Activated CD4-positive, CD25-positive, alpha-beta regulatory T cell treated with anti-CD3 and anti-CD28 coated beads, Interleukin-2, amount 50 U/mL, for 16 hours (primary cell): ENCODE data around the gene AQP1.

ENCODE experiments used
- DNase-seq: peaks from one replicate; pipeline ENCODE4 v3.0.0-alpha.2; 2020; ENCODE audit warnings: low read depth, low spot score

Gene AQP1

GRCh38 chr7:30911561-30911969 lies at the start of gene AQP1:
TSS of gene AQP1 (plus strand) at chr7:30911853. CDS start at chr7:30911910, 57 bp downstream.
- no peak for DNase-seq

- no peak for DNase-seq
Measured at GRCh38 chr7:30862995-30863705, 48.5 kb upstream of the AQP1 start.

GRCh38 chr7:30863706-30864035 lies 48.0 kb upstream of the AQP1 start:
- DNase-seq, result no peak

GRCh38 chr7:30864101-30864500 lies 47.6 kb upstream of the AQP1 start:
- DNase-seq, result no peak

GRCh38 chr7:30865076-30865475 lies 46.6 kb upstream of the AQP1 start:
- no peak for DNase-seq

- DNase-seq, result no peak
Measured at GRCh38 chr7:30865821-30866220, 45.8 kb upstream of the AQP1 start.

GRCh38 chr7:30866939-30867338 lies 44.7 kb upstream of the AQP1 start:
- DNase-seq, result no peak

GRCh38 chr7:30867483-30867882 lies 44.2 kb upstream of the AQP1 start:
- DNase-seq, result no peak

GRCh38 chr7:30869794-30870611 lies 41.6 kb upstream of the AQP1 start:
- no peak for DNase-seq

- no peak for DNase-seq
Measured at GRCh38 chr7:30870821-30871518, 40.7 kb upstream of the AQP1 start.

GRCh38 chr7:30871655-30872054 lies 40.0 kb upstream of the AQP1 start:
- DNase-seq, result no peak

GRCh38 chr7:30873207-30873606 lies 38.4 kb upstream of the AQP1 start:
- no peak for DNase-seq

GRCh38 chr7:30873656-30874055 lies 38.0 kb upstream of the AQP1 start:
- no peak for DNase-seq

GRCh38 chr7:30874656-30875302 lies 36.9 kb upstream of the AQP1 start:
- no peak for DNase-seq

GRCh38 chr7:30877015-30877769 lies 34.5 kb upstream of the AQP1 start:
- no peak for DNase-seq

- no peak for DNase-seq
Measured at GRCh38 chr7:30877993-30878392, 33.7 kb upstream of the AQP1 start.

- DNase-seq, result no peak
Measured at GRCh38 chr7:30879139-30880124, 32.2 kb upstream of the AQP1 start.

- DNase-seq, result no peak
Measured at GRCh38 chr7:30880125-30880720, 31.4 kb upstream of the AQP1 start.

- no peak for DNase-seq
Measured at GRCh38 chr7:30880941-30881340, 30.7 kb upstream of the AQP1 start.

- no peak for DNase-seq
Measured at GRCh38 chr7:30881448-30881847, 30.2 kb upstream of the AQP1 start.
